ENCODE data around the gene MYL5. TPM values are rescaled to one million over a fixed set of nuclear protein-coding genes. Genes with fewer than 3 reads are reported as not detected.
A peak's percentile ranks its signal among the peaks of the same experiment; 100 is the strongest.
"Not testable (repeated sequence)": the region's sequence is repeated elsewhere in the genome, so short reads cannot be mapped to it uniquely, and the experiment has no call there.

MYL5 gene
- total RNA-seq, 6 experiments from 2014 or later = 14.2 to 23.0 (median 18.8) TPM

GRCh38 chr4:666822-667544 is 7.4 kb upstream of the MYL5 start:
- no peak overlapping the region for H3K27ac Mint-ChIP-seq
- no peaks in the 10 kb centered on the region for H3K4me1 Mint-ChIP-seq (ENCODE audit: low read depth)
- H3K4me3 Mint-ChIP-seq = no peak overlapping the region

GRCh38 chr4:667545-667925 is 6.8 kb upstream of the MYL5 start:
- Mint-ChIP-seq H3K9me3 (no peaks in the 10 kb centered on the region), H3K4me3 (no peak overlapping the region), H3K4me1 (ENCODE audit: low read depth) (no peaks in the 10 kb centered on the region), H3K36me3 (ENCODE audit: low read depth) (peaks cover 13% of the 10 kb centered on the region), H3K27ac (no peak overlapping the region), H3K27me3 (ENCODE audit: insufficient read depth) (peaks cover 3% of the 10 kb centered on the region; the same call in 1 of the 2 replicates)
- TF ChIP-seq CTCF (IDR thresholded peaks at IDR 0.05) = no peak
- DNase-seq = no peak

More at GRCh38 chr4:666822-667544, 7.4 kb upstream of the MYL5 start:
- no peak for TF ChIP-seq CTCF (IDR thresholded peaks at IDR 0.05)
- Mint-ChIP-seq H3K36me3 (ENCODE audit: low read depth) (peaks cover 13% of the 10 kb centered on the region), H3K9me3 (no peaks in the 10 kb centered on the region), H3K27me3 (ENCODE audit: insufficient read depth) (peaks cover 3% of the 10 kb centered on the region; the same call in 1 of the 2 replicates)
- no peak for DNase-seq

GRCh38 chr4:668219-668618 is 6.1 kb upstream of the MYL5 start:
- peaks cover 16% of the 10 kb centered on the region for H3K36me3 Mint-ChIP-seq (ENCODE audit: low read depth)
- not testable (repeated sequence) for H3K4me1 Mint-ChIP-seq (ENCODE audit: low read depth); H3K4me3 Mint-ChIP-seq; H3K27ac Mint-ChIP-seq; H3K9me3 Mint-ChIP-seq; H3K27me3 Mint-ChIP-seq (ENCODE audit: insufficient read depth); DNase-seq

GRCh38 chr4:669806-670559 is 4.4 kb upstream of the MYL5 start:
- not testable (repeated sequence) for H3K27me3 Mint-ChIP-seq (ENCODE audit: insufficient read depth); H3K4me3 Mint-ChIP-seq; DNase-seq; H3K9me3 Mint-ChIP-seq; H3K4me1 Mint-ChIP-seq (ENCODE audit: low read depth); H3K27ac Mint-ChIP-seq
- peaks cover 21% of the 10 kb centered on the region for H3K36me3 Mint-ChIP-seq (ENCODE audit: low read depth)

GRCh38 chr4:671769-672168 is 2.6 kb upstream of the MYL5 start:
- no peaks in the 10 kb centered on the region for H3K27me3 Mint-ChIP-seq (ENCODE audit: insufficient read depth)
- no peaks in the 10 kb centered on the region for H3K9me3 Mint-ChIP-seq
- H3K4me1 Mint-ChIP-seq (ENCODE audit: low read depth) = peaks cover 9% of the 10 kb centered on the region
- no peak for DNase-seq
- H3K36me3 Mint-ChIP-seq (ENCODE audit: low read depth) = peaks cover 21% of the 10 kb centered on the region
- no peak overlapping the region for H3K4me3 Mint-ChIP-seq
- TF ChIP-seq CTCF (IDR thresholded peaks at IDR 0.05) = no peak
- no peak overlapping the region for H3K27ac Mint-ChIP-seq

- Mint-ChIP-seq H3K27ac (peak overlapping the region; percentile 75), H3K36me3 (ENCODE audit: low read depth) (peaks cover 21% of the 10 kb centered on the region), H3K4me1 (ENCODE audit: low read depth) (peaks cover 9% of the 10 kb centered on the region), H3K4me3 (peak overlapping the region; percentile 91), H3K27me3 (ENCODE audit: insufficient read depth) (no peaks in the 10 kb centered on the region), H3K9me3 (no peaks in the 10 kb centered on the region)
- DNase-seq = no peak
- no peak for TF ChIP-seq CTCF (IDR thresholded peaks at IDR 0.05)
Measured at GRCh38 chr4:673349-674091, 822 bp upstream of the MYL5 start.
